NCI-H1436 treated with DMSO at 0.1 percent for 48 hours (cell line): ENCODE data around the gene SLC4A3.

ENCODE experiments used
- DNase-seq: peaks from one replicate; lab custom pipeline; 2025; lab: John Stamatoyannopoulos, UW

The SLC4A3 gene

GRCh38 chr2:219633276-219634065, 6.0 kb downstream of the SLC4A3 start:
- no peak for DNase-seq

DNA sequence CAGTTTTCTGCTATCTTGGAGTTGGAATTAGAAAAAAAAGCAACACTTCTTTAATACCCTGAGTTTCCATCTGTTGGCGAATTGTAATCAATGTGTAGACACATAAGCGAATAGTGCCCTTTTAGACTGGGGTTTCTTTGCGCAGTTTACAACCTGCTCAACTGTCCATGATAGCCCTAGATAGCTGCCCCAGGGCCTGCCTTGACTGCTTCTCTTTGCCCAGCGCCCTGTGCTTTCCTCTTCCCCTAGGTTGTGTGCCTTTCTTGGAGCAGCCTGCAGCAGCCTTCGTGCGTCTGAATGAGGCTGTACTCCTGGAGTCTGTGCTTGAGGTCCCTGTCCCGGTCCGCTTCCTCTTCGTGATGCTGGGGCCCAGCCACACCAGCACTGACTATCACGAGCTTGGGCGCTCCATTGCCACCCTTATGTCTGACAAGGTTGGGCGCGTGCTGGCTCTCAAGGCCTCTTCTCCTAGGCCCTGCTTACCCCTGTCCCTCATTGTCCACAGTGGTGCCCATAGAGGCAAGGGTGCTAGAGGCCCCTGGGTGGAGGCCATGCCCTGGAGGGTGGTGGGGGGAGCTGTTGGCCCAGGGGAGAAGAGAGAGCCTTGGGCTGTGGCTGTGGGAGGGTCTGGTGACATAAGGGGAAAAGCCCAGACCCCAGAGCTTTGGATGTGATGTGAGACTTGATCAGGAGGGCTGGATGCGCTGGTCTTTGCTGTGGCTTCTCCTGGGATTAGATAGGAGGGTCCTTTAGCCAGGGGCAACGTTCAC, 6.9 kb downstream of the SLC4A3 start:
- DNase-seq: no peak

GRCh38 chr2:219634951-219635751, 7.7 kb downstream of the SLC4A3 start:
- DNase-seq: no peak

- no peak for DNase-seq
These were observed 8.9 kb downstream of the SLC4A3 start for GRCh38 chr2:219636144-219636915.

GRCh38 chr2:219636941-219637841, 9.8 kb downstream of the SLC4A3 start:
- DNase-seq: no peak

- DNase-seq: no peak
These were observed 10.4 kb downstream of the SLC4A3 start for GRCh38 chr2:219637842-219638185.

DNA sequence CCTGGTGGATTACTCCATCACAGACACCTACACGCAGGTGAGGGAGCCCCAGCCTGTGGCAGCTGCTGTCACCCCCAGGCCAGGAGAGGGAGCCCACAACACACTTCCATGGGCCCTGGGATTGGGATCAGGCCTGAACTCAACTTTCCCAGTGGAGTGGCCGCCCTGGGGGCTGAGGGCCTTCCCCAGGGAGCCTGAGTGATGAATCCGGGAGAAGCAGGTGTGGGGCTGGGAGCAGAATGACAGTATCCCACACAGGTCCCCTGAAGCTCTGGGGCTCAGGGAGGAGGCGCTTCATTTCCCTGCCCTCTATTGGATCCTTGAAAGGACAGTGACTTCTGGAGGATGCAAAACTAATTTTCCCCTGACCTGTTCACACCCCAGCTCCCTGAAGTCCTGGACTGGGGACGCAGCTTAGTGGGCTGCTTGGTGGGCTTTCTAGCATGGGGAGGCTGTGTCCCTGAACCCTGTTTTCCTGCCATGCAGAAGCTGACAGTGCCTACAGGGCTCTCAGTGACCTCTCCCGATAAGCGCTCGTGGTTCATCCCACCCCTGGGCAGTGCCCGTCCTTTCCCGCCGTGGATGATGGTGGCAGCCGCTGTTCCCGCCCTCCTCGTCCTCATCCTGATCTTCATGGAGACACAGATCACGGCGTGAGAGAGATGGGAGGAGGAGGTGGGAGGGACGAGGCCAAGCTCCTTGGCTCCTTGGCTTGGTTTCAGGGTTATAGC, 11.0 kb downstream of the SLC4A3 start:
- no peak for DNase-seq

GRCh38 chr2:219638948-219639755, 11.7 kb downstream of the SLC4A3 start:
- no peak for DNase-seq

- no peak for DNase-seq
These were observed 14.1 kb downstream of the SLC4A3 start for GRCh38 chr2:219641390-219642068.

GRCh38 chr2:219642069-219642454, 14.6 kb downstream of the SLC4A3 start:
- no peak for DNase-seq

GRCh38 chr2:219642465-219643083, 15.1 kb downstream of the SLC4A3 start:
- DNase-seq: peak; percentile 63

- DNase-seq: no peak
These were observed 15.6 kb downstream of the SLC4A3 start for GRCh38 chr2:219643084-219643473.

GRCh38 chr2:219643788-219644398, 16.5 kb downstream of the SLC4A3 start:
- DNase-seq: no peak

- DNase-seq: no peak
These were observed 17.5 kb downstream of the SLC4A3 start for GRCh38 chr2:219644801-219645480.

DNA sequence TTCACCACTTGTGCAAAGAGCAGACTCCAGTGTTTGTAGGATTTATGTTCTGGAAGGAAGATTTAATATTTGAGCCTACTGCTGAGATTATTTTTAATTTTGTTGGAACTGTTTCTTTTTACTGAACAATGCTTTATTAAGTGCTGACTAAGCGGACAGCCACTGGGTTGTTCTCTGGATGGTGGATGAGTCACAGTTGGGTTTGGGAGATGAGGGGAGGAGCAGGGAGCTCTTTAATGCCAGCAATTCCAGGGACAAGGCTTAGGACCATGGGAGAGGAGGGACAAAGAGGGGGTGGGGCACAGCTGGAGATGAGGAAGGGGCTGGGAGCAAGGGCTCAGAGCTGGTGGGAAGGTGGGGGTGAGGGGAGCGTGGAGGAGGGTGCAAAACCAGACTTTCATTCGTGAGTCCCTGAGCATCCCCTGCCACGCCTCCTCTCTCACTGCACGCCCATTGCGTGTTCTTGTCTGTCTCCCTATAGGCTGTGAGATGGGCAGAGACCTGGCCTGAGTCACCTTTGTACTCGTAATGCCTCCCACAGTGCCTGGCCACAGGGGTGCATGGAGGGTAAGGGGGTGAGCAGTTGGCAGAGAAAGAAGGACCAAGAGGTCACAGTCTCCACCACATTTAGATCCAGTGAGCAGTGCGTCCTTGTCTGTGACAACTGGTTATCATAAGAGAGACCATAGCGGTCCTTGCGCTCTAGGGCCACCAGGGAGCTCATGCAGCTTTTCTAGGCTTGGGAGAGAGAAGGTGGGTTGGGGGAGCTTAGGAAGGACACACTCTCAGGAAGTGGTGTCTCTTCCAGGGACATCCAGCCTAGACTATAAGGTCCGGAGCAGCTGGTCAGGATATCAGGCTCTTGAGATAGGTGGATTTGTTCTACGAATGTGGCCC, 18.4 kb downstream of the SLC4A3 start:
- no peak for DNase-seq

- DNase-seq: no peak
These were observed 20.7 kb downstream of the SLC4A3 start for GRCh38 chr2:219648176-219648575.
